WTC11 (cell line): ENCODE results near the gene TNNT1. TPM values are rescaled to one million over a fixed set of nuclear protein-coding genes. Genes with fewer than 3 reads are reported as not detected.
A peak's percentile ranks its signal among the peaks of the same experiment; 100 is the strongest.

Source experiments
- AR ChIP-seq: fragments of 250-450 bp; sonication (Bioruptor Pico); IDR thresholded peaks from 2 replicates; pipeline ENCODE4 v1.9.0; 2021; ENCODE audit warnings: mild to moderate bottlenecking
- CTCF ChIP-seq: fragments of 200-600 bp; IDR thresholded peaks from 2 replicates; pipeline ENCODE4 v1.8.0; 2022; ENCODE audit warnings: antibody characterized with exemption
- ESRRA ChIP-seq: sonication (generic); formaldehyde crosslinking; IDR thresholded peaks from 2 replicates; pipeline ENCODE4 v1.8.1; 2022; ENCODE audit warnings: mild to moderate bottlenecking, missing genetic modification reagents, borderline replicate concordance
- FOXK1 ChIP-seq: sonication (generic); formaldehyde crosslinking; IDR thresholded peaks from 2 replicates; pipeline ENCODE4 v1.8.0; 2022; ENCODE audit warnings: mild to moderate bottlenecking, moderate library complexity, missing genetic modification reagents
- FOXP1 ChIP-seq: sonication (generic); formaldehyde crosslinking; IDR thresholded peaks from 2 replicates; pipeline ENCODE4 v1.8.0; 2022; ENCODE audit warnings: missing genetic modification reagents, mild to moderate bottlenecking, moderate library complexity, borderline replicate concordance
- JAZF1 ChIP-seq: fragments of 250-450 bp; sonication (Bioruptor Pico); IDR thresholded peaks from 2 replicates; pipeline ENCODE4 v1.9.0; 2021; ENCODE audit warnings: moderate library complexity, mild to moderate bottlenecking, inconsistent platforms
- RELA ChIP-seq: sonication (generic); formaldehyde crosslinking; IDR thresholded peaks from 2 replicates; pipeline ENCODE4 v1.8.1; 2022; ENCODE audit warnings: missing genetic modification reagents, mild to moderate bottlenecking, borderline replicate concordance
- STAT6 ChIP-seq: sonication (generic); formaldehyde crosslinking; conservative IDR thresholded peaks from 2 replicates; pipeline ENCODE4 v1.8.1; 2023; ENCODE audit warnings: mild to moderate bottlenecking, low read depth, missing genetic modification reagents, moderate library complexity
- TP53 ChIP-seq: sonication (generic); formaldehyde crosslinking; IDR thresholded peaks from 2 replicates; pipeline ENCODE4 v1.8.1; 2023; ENCODE audit warnings: mild to moderate bottlenecking, missing genetic modification reagents
- ZBTB21 ChIP-seq: sonication (generic); formaldehyde crosslinking; IDR thresholded peaks from 2 replicates; pipeline ENCODE4 v1.8.1; 2023; ENCODE audit warnings: mild to moderate bottlenecking, missing genetic modification reagents, borderline replicate concordance
- ZNF138 ChIP-seq: sonication (generic); formaldehyde crosslinking; conservative IDR thresholded peaks from 2 replicates; pipeline ENCODE4 v1.8.1; 2022; ENCODE audit warnings: mild to moderate bottlenecking, moderate library complexity, missing genetic modification reagents
- ZNF416 ChIP-seq: fragments of 250-450 bp; sonication (Bioruptor Pico); IDR thresholded peaks from 2 replicates; pipeline ENCODE4 v1.9.0; 2021; ENCODE audit warnings: mild to moderate bottlenecking, inconsistent platforms
- ZNF671 ChIP-seq: fragments of 250-450 bp; sonication (Bioruptor Pico); IDR thresholded peaks from 2 replicates; pipeline ENCODE4 v1.8.0; 2021; ENCODE audit warnings: mild to moderate bottlenecking
- total RNA-seq: library from RNA; stranded (reverse); gene quantifications from 3 replicates; pipeline ENCODE4 v1.2.3, GENCODE V29; 2021
- TF ChIP-seq, protein P1 (sequence below): sonication (generic); formaldehyde crosslinking; IDR thresholded peaks from 2 replicates; pipeline ENCODE4 v1.8.0; 2022; ENCODE audit warnings: missing genetic modification reagents
- TF ChIP-seq, protein P2 (sequence below): sonication (generic); formaldehyde crosslinking; IDR thresholded peaks from 2 replicates; pipeline ENCODE4 v1.8.0; 2023; ENCODE audit warnings: missing genetic modification reagents, mild to moderate bottlenecking, borderline replicate concordance
- TF ChIP-seq, protein P3 (sequence below): sonication (generic); formaldehyde crosslinking; IDR thresholded peaks from 2 replicates; pipeline ENCODE4 v1.8.1; 2023; ENCODE audit warnings: mild to moderate bottlenecking, missing genetic modification reagents, borderline replicate concordance

TNNT1 gene
- total RNA-seq, 1 experiment from 2014 or later: 50.6 TPM

GRCh38 chr19:55086730-55087541 is 62.1 kb downstream of the TNNT1 start (continued):
- TF ChIP-seq, protein P1, sequence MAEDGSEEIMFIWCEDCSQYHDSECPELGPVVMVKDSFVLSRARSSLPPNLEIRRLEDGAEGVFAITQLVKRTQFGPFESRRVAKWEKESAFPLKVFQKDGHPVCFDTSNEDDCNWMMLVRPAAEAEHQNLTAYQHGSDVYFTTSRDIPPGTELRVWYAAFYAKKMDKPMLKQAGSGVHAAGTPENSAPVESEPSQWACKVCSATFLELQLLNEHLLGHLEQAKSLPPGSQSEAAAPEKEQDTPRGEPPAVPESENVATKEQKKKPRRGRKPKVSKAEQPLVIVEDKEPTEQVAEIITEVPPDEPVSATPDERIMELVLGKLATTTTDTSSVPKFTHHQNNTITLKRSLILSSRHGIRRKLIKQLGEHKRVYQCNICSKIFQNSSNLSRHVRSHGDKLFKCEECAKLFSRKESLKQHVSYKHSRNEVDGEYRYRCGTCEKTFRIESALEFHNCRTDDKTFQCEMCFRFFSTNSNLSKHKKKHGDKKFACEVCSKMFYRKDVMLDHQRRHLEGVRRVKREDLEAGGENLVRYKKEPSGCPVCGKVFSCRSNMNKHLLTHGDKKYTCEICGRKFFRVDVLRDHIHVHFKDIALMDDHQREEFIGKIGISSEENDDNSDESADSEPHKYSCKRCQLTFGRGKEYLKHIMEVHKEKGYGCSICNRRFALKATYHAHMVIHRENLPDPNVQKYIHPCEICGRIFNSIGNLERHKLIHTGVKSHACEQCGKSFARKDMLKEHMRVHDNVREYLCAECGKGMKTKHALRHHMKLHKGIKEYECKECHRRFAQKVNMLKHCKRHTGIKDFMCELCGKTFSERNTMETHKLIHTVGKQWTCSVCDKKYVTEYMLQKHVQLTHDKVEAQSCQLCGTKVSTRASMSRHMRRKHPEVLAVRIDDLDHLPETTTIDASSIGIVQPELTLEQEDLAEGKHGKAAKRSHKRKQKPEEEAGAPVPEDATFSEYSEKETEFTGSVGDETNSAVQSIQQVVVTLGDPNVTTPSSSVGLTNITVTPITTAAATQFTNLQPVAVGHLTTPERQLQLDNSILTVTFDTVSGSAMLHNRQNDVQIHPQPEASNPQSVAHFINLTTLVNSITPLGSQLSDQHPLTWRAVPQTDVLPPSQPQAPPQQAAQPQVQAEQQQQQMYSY (CRISPR knock-in tag): peak; percentile 11
- TF ChIP-seq FOXK1 (CRISPR knock-in tag) (no peak), TP53 (CRISPR knock-in tag) (0 out of 2 replicates have a peak, but pooled peaks have one; percentile 56), ZNF138 (peak; percentile 58; the same call in 1 of the 2 replicates), ZNF671 (CRISPR knock-in tag) (no peak), ZNF416 (CRISPR knock-in tag) (0 out of 2 replicates have a peak, but pooled peaks have one; percentile 16), ESRRA (CRISPR knock-in tag) (no peak), JAZF1 (CRISPR knock-in tag) (no peak), ZBTB21 (0 out of 2 replicates have a peak, but pooled peaks have one; percentile 60), CTCF (no peak), FOXP1 (CRISPR knock-in tag) (peak; percentile 27; the same call in 1 of the 2 replicates), RELA (CRISPR knock-in tag) (no peak), AR (no peak), STAT6 (CRISPR knock-in tag) (no peak)
- TF ChIP-seq, protein P2, sequence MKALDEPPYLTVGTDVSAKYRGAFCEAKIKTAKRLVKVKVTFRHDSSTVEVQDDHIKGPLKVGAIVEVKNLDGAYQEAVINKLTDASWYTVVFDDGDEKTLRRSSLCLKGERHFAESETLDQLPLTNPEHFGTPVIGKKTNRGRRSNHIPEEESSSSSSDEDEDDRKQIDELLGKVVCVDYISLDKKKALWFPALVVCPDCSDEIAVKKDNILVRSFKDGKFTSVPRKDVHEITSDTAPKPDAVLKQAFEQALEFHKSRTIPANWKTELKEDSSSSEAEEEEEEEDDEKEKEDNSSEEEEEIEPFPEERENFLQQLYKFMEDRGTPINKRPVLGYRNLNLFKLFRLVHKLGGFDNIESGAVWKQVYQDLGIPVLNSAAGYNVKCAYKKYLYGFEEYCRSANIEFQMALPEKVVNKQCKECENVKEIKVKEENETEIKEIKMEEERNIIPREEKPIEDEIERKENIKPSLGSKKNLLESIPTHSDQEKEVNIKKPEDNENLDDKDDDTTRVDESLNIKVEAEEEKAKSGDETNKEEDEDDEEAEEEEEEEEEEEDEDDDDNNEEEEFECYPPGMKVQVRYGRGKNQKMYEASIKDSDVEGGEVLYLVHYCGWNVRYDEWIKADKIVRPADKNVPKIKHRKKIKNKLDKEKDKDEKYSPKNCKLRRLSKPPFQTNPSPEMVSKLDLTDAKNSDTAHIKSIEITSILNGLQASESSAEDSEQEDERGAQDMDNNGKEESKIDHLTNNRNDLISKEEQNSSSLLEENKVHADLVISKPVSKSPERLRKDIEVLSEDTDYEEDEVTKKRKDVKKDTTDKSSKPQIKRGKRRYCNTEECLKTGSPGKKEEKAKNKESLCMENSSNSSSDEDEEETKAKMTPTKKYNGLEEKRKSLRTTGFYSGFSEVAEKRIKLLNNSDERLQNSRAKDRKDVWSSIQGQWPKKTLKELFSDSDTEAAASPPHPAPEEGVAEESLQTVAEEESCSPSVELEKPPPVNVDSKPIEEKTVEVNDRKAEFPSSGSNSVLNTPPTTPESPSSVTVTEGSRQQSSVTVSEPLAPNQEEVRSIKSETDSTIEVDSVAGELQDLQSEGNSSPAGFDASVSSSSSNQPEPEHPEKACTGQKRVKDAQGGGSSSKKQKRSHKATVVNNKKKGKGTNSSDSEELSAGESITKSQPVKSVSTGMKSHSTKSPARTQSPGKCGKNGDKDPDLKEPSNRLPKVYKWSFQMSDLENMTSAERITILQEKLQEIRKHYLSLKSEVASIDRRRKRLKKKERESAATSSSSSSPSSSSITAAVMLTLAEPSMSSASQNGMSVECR (CRISPR knock-in tag): peak; percentile 45; the same call in 1 of the 2 replicates
- TF ChIP-seq, protein P3, sequence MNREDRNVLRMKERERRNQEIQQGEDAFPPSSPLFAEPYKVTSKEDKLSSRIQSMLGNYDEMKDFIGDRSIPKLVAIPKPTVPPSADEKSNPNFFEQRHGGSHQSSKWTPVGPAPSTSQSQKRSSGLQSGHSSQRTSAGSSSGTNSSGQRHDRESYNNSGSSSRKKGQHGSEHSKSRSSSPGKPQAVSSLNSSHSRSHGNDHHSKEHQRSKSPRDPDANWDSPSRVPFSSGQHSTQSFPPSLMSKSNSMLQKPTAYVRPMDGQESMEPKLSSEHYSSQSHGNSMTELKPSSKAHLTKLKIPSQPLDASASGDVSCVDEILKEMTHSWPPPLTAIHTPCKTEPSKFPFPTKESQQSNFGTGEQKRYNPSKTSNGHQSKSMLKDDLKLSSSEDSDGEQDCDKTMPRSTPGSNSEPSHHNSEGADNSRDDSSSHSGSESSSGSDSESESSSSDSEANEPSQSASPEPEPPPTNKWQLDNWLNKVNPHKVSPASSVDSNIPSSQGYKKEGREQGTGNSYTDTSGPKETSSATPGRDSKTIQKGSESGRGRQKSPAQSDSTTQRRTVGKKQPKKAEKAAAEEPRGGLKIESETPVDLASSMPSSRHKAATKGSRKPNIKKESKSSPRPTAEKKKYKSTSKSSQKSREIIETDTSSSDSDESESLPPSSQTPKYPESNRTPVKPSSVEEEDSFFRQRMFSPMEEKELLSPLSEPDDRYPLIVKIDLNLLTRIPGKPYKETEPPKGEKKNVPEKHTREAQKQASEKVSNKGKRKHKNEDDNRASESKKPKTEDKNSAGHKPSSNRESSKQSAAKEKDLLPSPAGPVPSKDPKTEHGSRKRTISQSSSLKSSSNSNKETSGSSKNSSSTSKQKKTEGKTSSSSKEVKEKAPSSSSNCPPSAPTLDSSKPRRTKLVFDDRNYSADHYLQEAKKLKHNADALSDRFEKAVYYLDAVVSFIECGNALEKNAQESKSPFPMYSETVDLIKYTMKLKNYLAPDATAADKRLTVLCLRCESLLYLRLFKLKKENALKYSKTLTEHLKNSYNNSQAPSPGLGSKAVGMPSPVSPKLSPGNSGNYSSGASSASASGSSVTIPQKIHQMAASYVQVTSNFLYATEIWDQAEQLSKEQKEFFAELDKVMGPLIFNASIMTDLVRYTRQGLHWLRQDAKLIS (CRISPR knock-in tag): no peak
